ENCODE measurements around the gene GHRL.

DNA sequence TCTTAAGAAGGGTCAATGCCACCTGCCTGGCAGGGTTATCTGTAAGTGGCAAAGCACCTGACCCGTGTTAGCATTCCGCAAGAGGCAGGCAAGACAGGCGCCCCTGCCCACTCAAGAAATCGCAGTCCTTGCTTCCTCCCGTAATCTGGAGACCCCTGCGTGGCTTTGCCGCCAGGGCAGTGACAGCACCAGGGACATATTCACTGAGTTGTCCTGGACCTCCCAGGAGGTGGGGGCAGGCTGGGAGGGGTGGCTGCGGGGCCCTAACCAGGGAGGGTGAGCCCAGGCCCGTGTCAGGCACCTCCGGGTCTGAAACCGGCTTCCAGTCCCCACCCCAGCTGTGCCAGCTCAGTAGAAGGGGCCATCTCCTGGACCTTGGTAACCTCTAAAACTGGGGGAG, 44.0 kb upstream of the GHRL start:
- TF ChIP-seq, protein P1, sequence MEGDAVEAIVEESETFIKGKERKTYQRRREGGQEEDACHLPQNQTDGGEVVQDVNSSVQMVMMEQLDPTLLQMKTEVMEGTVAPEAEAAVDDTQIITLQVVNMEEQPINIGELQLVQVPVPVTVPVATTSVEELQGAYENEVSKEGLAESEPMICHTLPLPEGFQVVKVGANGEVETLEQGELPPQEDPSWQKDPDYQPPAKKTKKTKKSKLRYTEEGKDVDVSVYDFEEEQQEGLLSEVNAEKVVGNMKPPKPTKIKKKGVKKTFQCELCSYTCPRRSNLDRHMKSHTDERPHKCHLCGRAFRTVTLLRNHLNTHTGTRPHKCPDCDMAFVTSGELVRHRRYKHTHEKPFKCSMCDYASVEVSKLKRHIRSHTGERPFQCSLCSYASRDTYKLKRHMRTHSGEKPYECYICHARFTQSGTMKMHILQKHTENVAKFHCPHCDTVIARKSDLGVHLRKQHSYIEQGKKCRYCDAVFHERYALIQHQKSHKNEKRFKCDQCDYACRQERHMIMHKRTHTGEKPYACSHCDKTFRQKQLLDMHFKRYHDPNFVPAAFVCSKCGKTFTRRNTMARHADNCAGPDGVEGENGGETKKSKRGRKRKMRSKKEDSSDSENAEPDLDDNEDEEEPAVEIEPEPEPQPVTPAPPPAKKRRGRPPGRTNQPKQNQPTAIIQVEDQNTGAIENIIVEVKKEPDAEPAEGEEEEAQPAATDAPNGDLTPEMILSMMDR (conservative IDR thresholded peaks at IDR 0.05; ENCODE audit: low read length), result no peak
- TF ChIP-seq EZH2phosphoT487 (IDR thresholded peaks at IDR 0.05; ENCODE audit: borderline replicate concordance, low read depth, low read length), result no peak
